Parathyroid adenoma (tissue), 2 donors: Measurements from ENCODE around the gene ADM2.
"Not testable (repeated sequence)": the region's sequence is repeated elsewhere in the genome, so short reads cannot be mapped to it uniquely, and the experiment has no call there.

Source experiments
- H2AFZ ChIP-seq: fragments of 300-600 bp; sonication (generic); one replicate; pipeline ENCODE4 v1.7.0; 2017; ENCODE audit warnings: antibody characterized with exemption, mild to moderate bottlenecking
- H3K27ac ChIP-seq: fragments of 300-600 bp; sonication (generic); one replicate; pipeline ENCODE4 v1.7.0; 2017
- H3K27me3 ChIP-seq: fragments of 300-600 bp; sonication (generic); one replicate; pipeline ENCODE4 v1.7.0; 2017; ENCODE audit warnings: low read length; ENCODE audit not compliant: control insufficient read depth, insufficient read depth
- H3K36me3 ChIP-seq: fragments of 300-600 bp; sonication (generic); one replicate; pipeline ENCODE4 v1.7.0; 2017; ENCODE audit warnings: low read length; ENCODE audit not compliant: control insufficient read depth, insufficient read depth
- H3K4me1 ChIP-seq: fragments of 300-600 bp; sonication (generic); one replicate; pipeline ENCODE4 v1.7.0; 2017; ENCODE audit warnings: control low read depth
- H3K4me2 ChIP-seq: fragments of 300-600 bp; sonication (generic); one replicate; pipeline ENCODE4 v1.7.0; 2017; ENCODE audit warnings: low read length
- H3K4me3 ChIP-seq: fragments of 300-600 bp; sonication (generic); one replicate; pipeline ENCODE4 v1.7.0; 2017; ENCODE audit warnings: low read depth, low read length
- H3K79me2 ChIP-seq: fragments of 300-600 bp; sonication (generic); one replicate; pipeline ENCODE4 v1.7.0; 2017; ENCODE audit warnings: control low read depth
- H3K9ac ChIP-seq: fragments of 300-600 bp; sonication (generic); one replicate; pipeline ENCODE4 v1.7.0; 2017; ENCODE audit warnings: mild to moderate bottlenecking
- H3K9me3 ChIP-seq: fragments of 300-600 bp; sonication (generic); one replicate; pipeline ENCODE4 v1.7.0; 2017; ENCODE audit warnings: low read length; ENCODE audit not compliant: control insufficient read depth
- TF ChIP-seq, protein P1 (sequence below): fragments of 300-600 bp; sonication (generic); IDR thresholded peaks from one replicate; pipeline ENCODE4 v1.7.0; 2017; ENCODE audit warnings: antibody characterized with exemption, mild to moderate bottlenecking
- donor health status: primary hyperparathyroidism.

ADM2 gene

DNA sequence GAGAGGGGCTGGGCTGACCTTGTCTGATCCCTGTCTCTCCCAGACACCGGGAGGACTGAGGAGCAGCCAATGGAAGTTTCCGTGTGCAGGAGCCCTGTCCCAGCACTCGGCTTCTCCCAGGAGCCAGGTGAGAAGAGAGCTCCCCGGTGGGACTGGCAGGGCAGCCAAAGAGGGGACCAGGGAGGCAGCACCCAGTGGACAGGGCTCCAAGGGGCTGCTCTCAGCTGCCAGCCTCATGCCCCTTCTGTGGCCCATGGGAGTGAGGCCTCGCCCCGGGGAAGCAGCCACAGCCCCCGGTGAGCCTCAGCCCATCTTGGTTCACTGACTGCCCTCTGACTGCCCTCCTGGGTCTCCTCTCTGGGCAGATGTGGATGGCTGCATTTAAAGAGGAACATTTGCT is 37.3 kb downstream of the ADM2 start:
- Histone ChIP-seq H3K9me3 (no peaks in the 10 kb centered on the region), H3K4me3 (no peak overlapping the region), H3K79me2 (peaks cover 25% of the 10 kb centered on the region), H3K27me3 (no peaks in the 10 kb centered on the region), H3K4me1 (no peaks in the 10 kb centered on the region), H3K4me2 (no peak overlapping the region), H3K9ac (no peak overlapping the region), H2AFZ (no peak overlapping the region), H3K36me3 (no peaks in the 10 kb centered on the region), H3K27ac (no peak overlapping the region)
- TF ChIP-seq, protein P1, sequence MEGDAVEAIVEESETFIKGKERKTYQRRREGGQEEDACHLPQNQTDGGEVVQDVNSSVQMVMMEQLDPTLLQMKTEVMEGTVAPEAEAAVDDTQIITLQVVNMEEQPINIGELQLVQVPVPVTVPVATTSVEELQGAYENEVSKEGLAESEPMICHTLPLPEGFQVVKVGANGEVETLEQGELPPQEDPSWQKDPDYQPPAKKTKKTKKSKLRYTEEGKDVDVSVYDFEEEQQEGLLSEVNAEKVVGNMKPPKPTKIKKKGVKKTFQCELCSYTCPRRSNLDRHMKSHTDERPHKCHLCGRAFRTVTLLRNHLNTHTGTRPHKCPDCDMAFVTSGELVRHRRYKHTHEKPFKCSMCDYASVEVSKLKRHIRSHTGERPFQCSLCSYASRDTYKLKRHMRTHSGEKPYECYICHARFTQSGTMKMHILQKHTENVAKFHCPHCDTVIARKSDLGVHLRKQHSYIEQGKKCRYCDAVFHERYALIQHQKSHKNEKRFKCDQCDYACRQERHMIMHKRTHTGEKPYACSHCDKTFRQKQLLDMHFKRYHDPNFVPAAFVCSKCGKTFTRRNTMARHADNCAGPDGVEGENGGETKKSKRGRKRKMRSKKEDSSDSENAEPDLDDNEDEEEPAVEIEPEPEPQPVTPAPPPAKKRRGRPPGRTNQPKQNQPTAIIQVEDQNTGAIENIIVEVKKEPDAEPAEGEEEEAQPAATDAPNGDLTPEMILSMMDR, result no peak

DNA sequence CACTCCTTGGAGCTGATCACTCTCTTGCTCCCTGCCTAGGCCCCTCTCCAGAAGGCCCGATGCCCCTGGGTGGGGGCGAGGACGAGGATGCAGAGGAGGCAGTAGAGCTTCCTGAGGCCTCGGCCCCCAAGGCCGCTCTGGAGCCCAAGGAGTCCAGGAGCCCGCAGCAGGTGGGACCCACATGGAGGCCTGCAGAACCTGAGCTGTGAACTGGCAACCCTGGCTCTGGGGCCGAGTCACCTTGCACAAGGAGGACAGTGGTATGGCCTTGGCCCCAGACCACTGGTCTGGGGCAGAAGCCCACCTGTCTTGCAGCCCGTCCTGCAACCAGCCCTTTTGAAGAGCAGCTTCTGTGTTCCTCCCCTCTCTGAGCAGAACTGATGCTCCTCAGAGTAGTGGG is 37.8 kb downstream of the ADM2 start:
- Histone ChIP-seq H3K27ac (no peak overlapping the region), H3K9ac (no peak overlapping the region), H2AFZ (no peak overlapping the region), H3K4me3 (no peak overlapping the region), H3K4me1 (no peaks in the 10 kb centered on the region), H3K27me3 (no peaks in the 10 kb centered on the region), H3K36me3 (no peaks in the 10 kb centered on the region), H3K79me2 (peaks cover 20% of the 10 kb centered on the region), H3K4me2 (no peak overlapping the region), H3K9me3 (no peaks in the 10 kb centered on the region)
- TF ChIP-seq, protein P1, result no peak

DNA sequence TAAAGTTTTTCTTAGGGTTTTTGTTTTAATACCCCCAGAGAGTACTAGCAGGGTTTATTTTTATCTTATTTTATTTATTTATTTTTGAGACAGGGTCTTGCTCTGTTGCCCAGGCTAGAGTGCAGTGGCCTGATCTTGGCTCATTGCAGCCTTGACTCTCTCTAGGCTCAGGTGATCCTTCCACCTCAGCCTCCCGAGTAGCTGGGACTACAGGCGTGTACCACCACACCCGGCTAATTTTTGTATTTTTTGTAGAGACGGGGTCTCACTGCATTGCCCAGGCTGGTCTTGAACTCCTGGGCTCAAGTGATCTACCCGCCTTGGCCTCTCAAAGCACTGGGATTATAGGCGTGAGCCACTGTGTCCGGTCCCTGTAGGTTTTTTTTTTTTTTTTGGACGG is 38.8 kb downstream of the ADM2 start:
- H3K36me3 ChIP-seq, H3K4me3 ChIP-seq: not testable (repeated sequence)

DNA sequence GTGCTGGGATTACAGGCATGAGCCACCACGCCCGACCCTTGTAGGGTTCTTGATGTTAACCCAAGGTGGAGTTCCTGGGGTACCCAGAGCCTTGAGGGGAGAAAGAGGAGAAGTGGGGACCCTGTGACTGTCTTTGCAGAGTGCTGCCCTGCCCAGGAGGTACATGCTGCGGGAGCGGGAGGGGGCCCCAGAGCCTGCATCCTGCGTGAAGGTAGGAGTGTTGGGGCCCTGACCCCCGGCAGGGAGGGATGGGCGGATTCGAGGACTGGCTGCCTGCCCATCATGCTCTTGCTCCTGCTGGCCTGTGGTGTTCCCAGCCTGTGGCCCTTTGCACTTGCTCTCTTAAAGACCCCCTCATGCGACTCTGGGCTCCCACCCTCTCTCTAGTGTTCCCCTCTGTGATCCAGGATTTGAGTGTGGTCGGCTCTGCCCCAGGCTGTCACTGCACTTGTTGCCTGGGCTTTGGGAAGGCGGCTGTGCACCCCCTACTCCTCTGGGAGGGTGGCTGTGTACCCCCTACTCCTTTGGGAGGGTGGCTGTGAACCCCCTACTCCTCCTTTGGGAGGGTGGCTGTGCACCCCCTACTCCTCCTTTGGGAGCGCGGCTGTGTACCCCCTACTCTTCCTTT is 39.6 kb downstream of the ADM2 start:
- TF ChIP-seq, protein P1, result no peak
- Histone ChIP-seq H3K79me2 (peaks cover 17% of the 10 kb centered on the region), H3K4me2 (no peak overlapping the region), H3K9ac (no peak overlapping the region), H3K36me3 (no peaks in the 10 kb centered on the region), H3K4me3 (no peak overlapping the region), H3K4me1 (no peaks in the 10 kb centered on the region), H3K27me3 (no peaks in the 10 kb centered on the region), H3K9me3 (no peaks in the 10 kb centered on the region), H2AFZ (no peak overlapping the region), H3K27ac (no peak overlapping the region)

More for the DNA sequence above, 38.8 kb downstream of the ADM2 start:
- not testable (repeated sequence) for H2AFZ ChIP-seq, H3K27ac ChIP-seq, H3K9me3 ChIP-seq, H3K9ac ChIP-seq, H3K27me3 ChIP-seq, H3K4me1 ChIP-seq, H3K4me2 ChIP-seq
- peaks cover 20% of the 10 kb centered on the region for H3K79me2 ChIP-seq

DNA sequence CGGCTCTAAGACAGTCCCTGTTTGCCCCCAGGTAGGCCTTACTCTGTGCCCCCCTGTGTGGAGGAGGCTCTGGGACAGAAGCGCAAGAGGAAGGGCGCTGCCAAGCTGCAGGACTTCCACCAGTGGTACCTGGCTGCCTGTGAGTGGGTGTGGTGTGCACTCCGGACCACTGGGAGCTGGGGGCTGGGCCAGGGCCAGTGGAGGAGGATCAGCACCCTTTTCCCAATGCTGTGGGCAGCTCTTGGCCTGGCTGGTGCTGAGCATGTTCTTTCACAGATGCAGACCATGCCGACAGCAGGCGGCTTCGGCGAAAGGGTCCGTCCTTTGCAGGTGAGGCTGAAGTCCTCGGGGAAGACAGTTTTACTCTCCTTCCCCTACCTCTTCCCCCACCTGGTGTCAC is 40.4 kb downstream of the ADM2 start:
- H3K36me3 ChIP-seq, result no peaks in the 10 kb centered on the region
- H3K4me3 ChIP-seq, result no peak overlapping the region
- TF ChIP-seq, protein P1, result no peak
- H3K79me2 ChIP-seq, result peaks cover 12% of the 10 kb centered on the region
- H3K27me3 ChIP-seq, result no peaks in the 10 kb centered on the region
- no peak overlapping the region for H3K9ac ChIP-seq
- no peak overlapping the region for H3K27ac ChIP-seq
- H3K4me2 ChIP-seq, result no peak overlapping the region
- H3K9me3 ChIP-seq, result no peaks in the 10 kb centered on the region
- no peak overlapping the region for H2AFZ ChIP-seq
- no peaks in the 10 kb centered on the region for H3K4me1 ChIP-seq
